ENCODE measurements around the gene B4GALNT4. TPM values are rescaled to one million over a fixed set of nuclear protein-coding genes. Genes with fewer than 3 reads are reported as not detected.

Gene B4GALNT4
- total RNA-seq, 1 donor from 2014 or later = 64.6 TPM

DNA sequence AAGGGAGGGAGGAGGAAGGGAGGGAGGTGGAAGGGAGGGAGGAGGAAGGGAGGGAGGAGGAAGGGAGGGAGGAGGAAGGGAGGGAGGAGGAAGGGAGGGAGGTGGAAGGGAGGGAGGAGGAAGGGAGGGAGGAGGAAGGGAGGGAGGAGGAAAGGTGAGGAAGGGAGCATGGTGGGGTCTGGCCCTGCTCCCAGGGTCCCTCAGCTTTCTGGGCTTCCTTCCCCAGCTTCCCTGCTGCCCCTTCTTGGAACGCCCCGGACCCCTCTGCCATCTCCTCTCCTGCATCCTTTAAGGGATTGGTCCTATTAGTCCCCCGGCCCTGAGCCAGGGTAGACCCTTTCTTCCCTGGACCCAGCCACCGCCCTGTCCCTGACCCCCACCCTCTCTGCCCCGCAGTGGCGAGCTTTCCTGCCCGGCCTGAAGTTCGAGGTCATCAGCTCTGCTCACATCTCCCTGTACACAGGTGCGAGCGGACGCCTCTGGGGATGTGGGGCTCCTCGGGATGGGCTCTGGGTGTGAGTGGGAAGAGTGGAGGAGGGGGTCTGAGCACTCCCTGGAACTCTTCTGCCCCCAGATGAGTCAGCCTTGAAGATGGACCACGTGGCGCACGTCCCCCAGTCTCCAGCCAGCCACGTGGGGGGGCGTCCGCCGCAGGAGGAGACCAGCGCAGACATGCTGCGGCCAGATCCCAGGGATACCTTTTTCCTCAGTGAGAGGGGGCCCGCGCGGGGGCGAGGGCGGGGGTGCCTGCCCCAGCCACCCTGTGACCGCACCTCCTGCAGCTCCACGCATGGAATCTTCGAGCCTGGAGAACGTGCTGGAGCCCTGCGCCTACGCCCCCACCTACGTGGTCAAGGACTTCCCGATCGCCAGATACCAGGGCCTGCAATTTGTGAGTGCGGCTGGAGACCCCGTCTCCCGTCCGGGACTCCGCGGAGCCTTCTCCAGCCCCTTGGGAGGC is 6.0 kb downstream of the B4GALNT4 start:
- H2AFZ ChIP-seq (ENCODE audit: low read depth, low read length) = no peak overlapping the region
- no peak overlapping the region for H3K4me2 ChIP-seq (ENCODE audit: low read length)
- no peaks in the 10 kb centered on the region for H3K79me2 ChIP-seq (ENCODE audit: insufficient read depth, low read length)
- peaks cover 2% of the 10 kb centered on the region for H3K4me1 Mint-ChIP-seq (ENCODE audit: low read depth, unreplicated experiment)
- H3K9me3 Mint-ChIP-seq (ENCODE audit: unreplicated experiment) = no peaks in the 10 kb centered on the region
- no peak for TF ChIP-seq EZH2 (IDR thresholded peaks at IDR 0.05; ENCODE audit: insufficient read depth, low read length)
- TF ChIP-seq CTCF (IDR thresholded peaks at IDR 0.05; ENCODE audit: insufficient read depth, low read depth, low read length) = no peak
- H3K4me1 ChIP-seq (ENCODE audit: insufficient read depth, low read length) = no peaks in the 10 kb centered on the region
- peaks cover 2% of the 10 kb centered on the region for H3K27me3 ChIP-seq (ENCODE audit: insufficient read depth, low read length)
- peaks cover 20% of the 10 kb centered on the region for H4K20me1 ChIP-seq (ENCODE audit: insufficient read depth, low read length)
- no peaks in the 10 kb centered on the region for H3K27me3 Mint-ChIP-seq (ENCODE audit: low read depth, unreplicated experiment)
- H3K27ac ChIP-seq (ENCODE audit: low read depth, low read length) = no peak overlapping the region
- no peaks in the 10 kb centered on the region for H3K9me3 ChIP-seq (ENCODE audit: insufficient read depth, low read depth, low read length)
- no peak overlapping the region for H3K4me3 ChIP-seq (ENCODE audit: insufficient read depth, low read depth, low read length)
- H3K4me3 Mint-ChIP-seq (ENCODE audit: unreplicated experiment) = no peak overlapping the region
- H3K9ac ChIP-seq (ENCODE audit: low read length) = no peak overlapping the region
- H3K27ac Mint-ChIP-seq (ENCODE audit: unreplicated experiment) = no peak overlapping the region
- FAIRE-seq = no peak
- DNase-seq (ENCODE audit: low read depth) = no peak
- H3K36me3 Mint-ChIP-seq (ENCODE audit: low read depth, unreplicated experiment) = peaks cover 13% of the 10 kb centered on the region
- H3K36me3 ChIP-seq (ENCODE audit: insufficient read depth, low read length) = no peaks in the 10 kb centered on the region

- Mint-ChIP-seq H3K4me3 (ENCODE audit: unreplicated experiment) (no peak overlapping the region), H3K4me1 (ENCODE audit: low read depth, unreplicated experiment) (no peaks in the 10 kb centered on the region), H3K27ac (ENCODE audit: unreplicated experiment) (no peak overlapping the region), H3K9me3 (ENCODE audit: unreplicated experiment) (no peaks in the 10 kb centered on the region), H3K27me3 (ENCODE audit: low read depth, unreplicated experiment) (no peaks in the 10 kb centered on the region), H3K36me3 (ENCODE audit: low read depth, unreplicated experiment) (peaks cover 13% of the 10 kb centered on the region)
- Histone ChIP-seq H3K36me3 (ENCODE audit: insufficient read depth, low read length) (no peaks in the 10 kb centered on the region), H3K9ac (ENCODE audit: low read length) (no peak overlapping the region), H3K4me2 (ENCODE audit: low read length) (no peak overlapping the region), H3K4me3 (ENCODE audit: insufficient read depth, low read depth, low read length) (no peak overlapping the region), H3K9me3 (ENCODE audit: insufficient read depth, low read depth, low read length) (no peaks in the 10 kb centered on the region), H2AFZ (ENCODE audit: low read depth, low read length) (no peak overlapping the region), H3K27ac (ENCODE audit: low read depth, low read length) (no peak overlapping the region), H3K4me1 (ENCODE audit: insufficient read depth, low read length) (no peaks in the 10 kb centered on the region), H3K27me3 (ENCODE audit: insufficient read depth, low read length) (no peaks in the 10 kb centered on the region), H3K79me2 (ENCODE audit: insufficient read depth, low read length) (no peaks in the 10 kb centered on the region), H4K20me1 (ENCODE audit: insufficient read depth, low read length) (peaks cover 7% of the 10 kb centered on the region)
- DNase-seq (ENCODE audit: low read depth) (no peak), FAIRE-seq (no peak)
- no peak for TF ChIP-seq CTCF (IDR thresholded peaks at IDR 0.05; ENCODE audit: insufficient read depth, low read depth, low read length)
- TF ChIP-seq EZH2 (IDR thresholded peaks at IDR 0.05; ENCODE audit: insufficient read depth, low read length) = no peak
These were observed 7.4 kb downstream of the B4GALNT4 start for GRCh38 chr11:376531-377173.
